MG63 (cell line): Measurements from ENCODE around the gene DCDC1. TPM values are rescaled to one million over a fixed set of nuclear protein-coding genes. Genes with fewer than 3 reads are reported as not detected.

Source experiments
- DNase-seq: peaks from one replicate; pipeline ENCODE4 v3.0.0-alpha.2; 2020
- H3K27me3 ChIP-seq: fragments of 250-450 bp; sonication (Bioruptor Pico); 2 replicates; pipeline ENCODE4 v1.5.1; 2020; ENCODE audit warnings: mild to moderate bottlenecking, moderate library complexity
- H3K36me3 ChIP-seq: fragments of 250-450 bp; sonication (Bioruptor Pico); 2 replicates; pipeline ENCODE4 v1.5.1; 2020; ENCODE audit warnings: mild to moderate bottlenecking, moderate library complexity
- H3K4me3 ChIP-seq: fragments of 250-450 bp; sonication (Bioruptor Pico); 2 replicates; pipeline ENCODE4 v1.5.1; 2020; ENCODE audit warnings: mild to moderate bottlenecking, moderate library complexity
- H3K9me3 ChIP-seq: fragments of 250-450 bp; sonication (Bioruptor Pico); 2 replicates; pipeline ENCODE4 v1.5.1; 2020; ENCODE audit warnings: mild to moderate bottlenecking, moderate library complexity
- total RNA-seq: library from RNA; depleted of rRNA; stranded (reverse); fragments of >200 nt; shearing (Covaris generic); gene quantifications from 2 replicates; pipeline ENCODE4 v1.2.3, GENCODE V29; 2014; ENCODE audit warnings: low replicate concordance

Gene DCDC1
- total RNA-seq, 1 experiment from 2014 or later: 0.36 TPM

- no peaks in the 10 kb centered on the region for H3K9me3 ChIP-seq
- H3K36me3 ChIP-seq: no peaks in the 10 kb centered on the region
- no peak for DNase-seq
- H3K27me3 ChIP-seq: no peaks in the 10 kb centered on the region
- no peak overlapping the region for H3K4me3 ChIP-seq
Measured at GRCh38 chr11:30875806-30876205, 493.7 kb downstream of the DCDC1 start.

- Histone ChIP-seq H3K27me3 (no peaks in the 10 kb centered on the region), H3K36me3 (no peaks in the 10 kb centered on the region), H3K4me3 (no peak overlapping the region), H3K9me3 (no peaks in the 10 kb centered on the region)
- DNase-seq: no peak
Measured at GRCh38 chr11:30873924-30874610, 495.5 kb downstream of the DCDC1 start.

DNA sequence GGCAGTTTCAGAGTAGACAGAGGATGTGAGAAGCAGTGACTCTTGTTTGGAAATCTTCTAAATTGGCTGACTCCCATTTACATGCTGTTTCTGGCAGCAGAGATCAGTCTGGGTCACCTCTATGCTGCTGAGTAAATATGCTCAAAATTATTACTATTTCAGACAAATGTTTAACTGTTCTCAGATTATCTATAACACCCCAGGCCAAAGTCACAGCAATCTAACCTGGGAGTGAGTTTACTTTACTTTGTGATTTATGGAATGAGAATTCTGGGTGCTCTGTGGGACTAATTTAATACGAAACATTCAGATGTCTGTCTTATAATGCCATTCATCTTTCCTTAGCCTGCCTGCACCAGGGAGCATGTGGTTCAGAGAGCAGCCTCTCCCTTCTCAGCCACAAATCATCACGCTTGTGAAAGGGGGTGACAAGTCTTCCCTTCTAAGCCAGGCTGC lies 500.9 kb downstream of the DCDC1 start:
- no peak overlapping the region for H3K4me3 ChIP-seq
- H3K27me3 ChIP-seq: no peaks in the 10 kb centered on the region
- no peaks in the 10 kb centered on the region for H3K36me3 ChIP-seq
- no peak for DNase-seq
- H3K9me3 ChIP-seq: no peaks in the 10 kb centered on the region

GRCh38 chr11:30863209-30863608 lies 506.3 kb downstream of the DCDC1 start:
- Histone ChIP-seq H3K36me3 (no peaks in the 10 kb centered on the region), H3K4me3 (no peak overlapping the region)

GRCh38 chr11:30861531-30861930 lies 508.0 kb downstream of the DCDC1 start:
- H3K9me3 ChIP-seq: no peaks in the 10 kb centered on the region
- H3K36me3 ChIP-seq: no peaks in the 10 kb centered on the region
- no peak overlapping the region for H3K4me3 ChIP-seq
- DNase-seq: no peak
- no peaks in the 10 kb centered on the region for H3K27me3 ChIP-seq

More at GRCh38 chr11:30863209-30863608, 506.3 kb downstream of the DCDC1 start:
- Histone ChIP-seq H3K27me3 (no peaks in the 10 kb centered on the region), H3K9me3 (no peaks in the 10 kb centered on the region)
- DNase-seq: no peak

- no peak for DNase-seq
- Histone ChIP-seq H3K36me3 (no peaks in the 10 kb centered on the region), H3K9me3 (no peaks in the 10 kb centered on the region), H3K27me3 (no peaks in the 10 kb centered on the region), H3K4me3 (no peak overlapping the region)
Measured at GRCh38 chr11:30861064-30861463, 508.5 kb downstream of the DCDC1 start.

GRCh38 chr11:30860146-30860545 lies 509.4 kb downstream of the DCDC1 start:
- Histone ChIP-seq H3K36me3 (no peaks in the 10 kb centered on the region), H3K9me3 (no peaks in the 10 kb centered on the region), H3K27me3 (no peaks in the 10 kb centered on the region), H3K4me3 (no peak overlapping the region)
- no peak for DNase-seq

DNA sequence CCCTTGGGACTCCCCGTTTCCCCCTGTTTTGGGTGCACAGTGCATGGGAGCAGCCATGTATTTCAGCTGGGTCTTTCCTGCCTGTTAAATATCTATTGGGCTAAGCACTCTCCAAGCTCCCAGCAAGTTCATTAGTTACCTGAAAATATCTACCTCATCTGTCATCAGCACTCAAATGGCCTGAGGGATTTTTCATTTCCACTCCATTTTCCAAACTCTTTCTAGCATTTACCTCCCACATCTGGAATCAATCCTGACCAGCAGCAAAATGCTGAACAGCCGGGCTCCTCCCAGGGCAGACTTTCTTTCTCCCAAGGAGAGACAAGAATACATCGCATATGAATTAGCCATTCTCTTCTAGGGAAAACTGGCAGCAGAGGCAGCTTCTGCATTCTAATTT lies 509.9 kb downstream of the DCDC1 start:
- Histone ChIP-seq H3K36me3 (no peaks in the 10 kb centered on the region), H3K9me3 (no peaks in the 10 kb centered on the region), H3K4me3 (no peak overlapping the region), H3K27me3 (no peaks in the 10 kb centered on the region)
- no peak for DNase-seq

- no peaks in the 10 kb centered on the region for H3K9me3 ChIP-seq
- no peak for DNase-seq
- H3K36me3 ChIP-seq: no peaks in the 10 kb centered on the region
- H3K27me3 ChIP-seq: no peaks in the 10 kb centered on the region
- no peak overlapping the region for H3K4me3 ChIP-seq
Measured at GRCh38 chr11:30855383-30856006, 514.0 kb downstream of the DCDC1 start.

DNA sequence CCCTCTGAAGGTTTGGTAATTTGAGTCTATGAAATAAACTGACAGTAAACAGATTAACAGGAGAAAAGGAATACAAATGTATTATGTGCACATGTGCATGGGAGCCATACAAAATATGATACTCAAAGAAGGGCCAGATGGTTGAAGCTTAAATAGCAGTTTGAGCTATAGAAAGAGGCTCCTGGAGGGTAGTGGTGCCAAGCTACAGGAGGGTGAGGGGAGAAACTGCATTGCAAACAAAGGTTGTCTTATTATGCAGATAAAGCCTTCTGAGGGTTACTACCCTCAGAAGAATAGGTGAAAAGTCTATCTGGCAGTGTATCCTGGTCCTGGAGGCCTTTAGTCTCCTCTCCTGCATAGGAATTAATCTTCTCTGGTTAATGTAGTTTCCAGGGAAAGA lies 516.1 kb downstream of the DCDC1 start:
- Histone ChIP-seq H3K9me3 (no peaks in the 10 kb centered on the region), H3K27me3 (no peaks in the 10 kb centered on the region), H3K36me3 (no peaks in the 10 kb centered on the region), H3K4me3 (no peak overlapping the region)
- no peak for DNase-seq

DNA sequence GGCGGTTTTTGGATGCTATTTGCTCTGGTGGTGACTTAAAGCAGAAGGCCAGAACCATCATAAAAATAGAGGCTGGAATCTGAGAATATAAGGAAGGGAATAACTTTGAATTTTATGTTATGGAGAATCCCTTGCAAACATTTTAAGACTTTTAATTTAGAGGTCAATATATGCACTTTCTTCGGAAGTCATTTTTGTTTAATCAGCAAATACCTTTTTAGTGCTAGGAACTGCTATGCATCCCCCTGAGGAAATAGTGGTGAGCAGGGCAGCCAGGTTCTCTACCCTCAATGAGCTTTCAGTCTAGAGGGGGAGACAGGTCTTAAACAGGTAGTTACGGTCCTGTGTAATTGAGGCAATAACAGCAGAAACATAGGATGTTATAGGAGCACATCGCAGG lies 516.9 kb downstream of the DCDC1 start:
- Histone ChIP-seq H3K36me3 (no peaks in the 10 kb centered on the region), H3K27me3 (no peaks in the 10 kb centered on the region), H3K4me3 (no peak overlapping the region), H3K9me3 (no peaks in the 10 kb centered on the region)
- no peak for DNase-seq

DNA sequence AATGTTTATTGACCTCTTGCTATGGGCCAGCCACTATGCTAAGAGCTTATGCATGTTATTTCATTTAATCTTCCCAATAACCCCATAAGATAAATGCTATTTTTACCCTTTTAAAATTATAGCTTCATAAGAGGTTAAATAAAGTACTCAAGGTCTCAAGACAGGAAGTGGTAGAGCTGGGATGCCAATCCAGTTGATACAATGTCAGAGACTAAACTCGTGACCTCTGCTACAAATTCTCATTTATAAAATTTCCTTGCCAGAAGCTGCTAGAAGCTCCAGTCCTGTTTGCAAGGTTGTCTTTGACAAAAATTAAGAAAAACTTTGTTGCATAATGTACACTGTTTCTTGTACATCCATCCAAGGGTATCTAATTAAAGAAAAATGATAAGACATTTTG lies 517.4 kb downstream of the DCDC1 start:
- H3K4me3 ChIP-seq: no peak overlapping the region
- H3K27me3 ChIP-seq: no peaks in the 10 kb centered on the region
- no peaks in the 10 kb centered on the region for H3K36me3 ChIP-seq
- no peak for DNase-seq
- no peaks in the 10 kb centered on the region for H3K9me3 ChIP-seq

DNA sequence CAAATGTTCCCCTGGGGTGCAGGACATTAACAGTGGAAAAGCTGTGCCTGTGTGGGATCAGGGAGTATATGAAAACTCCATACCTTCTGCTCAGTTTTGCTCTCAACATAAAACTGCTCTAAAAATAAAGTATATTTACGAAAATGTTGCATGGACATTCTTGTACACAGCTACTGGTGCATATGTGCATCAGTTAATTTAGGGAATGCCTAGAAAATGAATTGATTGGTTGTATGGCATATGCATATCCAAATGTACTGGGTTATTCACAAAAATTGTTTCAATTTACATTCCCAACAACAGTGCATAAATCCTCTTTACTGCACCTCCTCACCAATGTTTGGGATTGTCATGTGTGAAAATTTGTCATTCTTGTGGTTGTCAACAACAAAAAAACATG lies 532.3 kb downstream of the DCDC1 start:
- H3K27me3 ChIP-seq: no peaks in the 10 kb centered on the region
- H3K9me3 ChIP-seq: no peaks in the 10 kb centered on the region
- H3K36me3 ChIP-seq: no peaks in the 10 kb centered on the region
- H3K4me3 ChIP-seq: no peak overlapping the region
- no peak for DNase-seq

GRCh38 chr11:30832831-30833230 lies 536.7 kb downstream of the DCDC1 start:
- DNase-seq: no peak
- no peaks in the 10 kb centered on the region for H3K9me3 ChIP-seq
- H3K27me3 ChIP-seq: no peaks in the 10 kb centered on the region
- no peaks in the 10 kb centered on the region for H3K36me3 ChIP-seq
- no peak overlapping the region for H3K4me3 ChIP-seq

DNA sequence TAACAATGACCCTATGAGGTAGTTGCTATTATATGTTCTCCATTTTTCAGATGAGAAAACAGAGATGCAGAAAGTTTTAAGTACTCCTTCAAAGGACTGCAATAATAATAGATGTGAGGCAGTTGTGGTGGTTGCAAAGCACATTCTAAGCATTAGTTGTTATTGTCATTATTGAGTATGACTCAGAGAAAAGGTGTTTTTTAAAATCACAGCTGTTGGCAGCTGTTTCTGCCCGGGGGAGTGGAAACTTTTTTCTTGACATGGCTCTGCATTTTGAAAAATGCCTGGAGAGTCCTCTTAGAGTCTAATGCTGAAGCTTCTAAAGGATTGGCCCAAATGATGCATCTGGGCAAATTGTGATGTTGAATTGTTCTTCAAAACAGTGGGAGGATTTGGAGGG lies 538.9 kb downstream of the DCDC1 start:
- Histone ChIP-seq H3K9me3 (no peaks in the 10 kb centered on the region), H3K27me3 (no peaks in the 10 kb centered on the region), H3K36me3 (no peaks in the 10 kb centered on the region), H3K4me3 (no peak overlapping the region)
- no peak for DNase-seq

GRCh38 chr11:30826911-30827310 lies 542.6 kb downstream of the DCDC1 start:
- Histone ChIP-seq H3K9me3 (no peaks in the 10 kb centered on the region), H3K27me3 (no peaks in the 10 kb centered on the region), H3K4me3 (no peak overlapping the region), H3K36me3 (no peaks in the 10 kb centered on the region)
- DNase-seq: no peak

- Histone ChIP-seq H3K9me3 (no peaks in the 10 kb centered on the region), H3K36me3 (no peaks in the 10 kb centered on the region), H3K27me3 (no peaks in the 10 kb centered on the region), H3K4me3 (no peak overlapping the region)
- DNase-seq: no peak
Measured at GRCh38 chr11:30825723-30826122, 543.8 kb downstream of the DCDC1 start.

DNA sequence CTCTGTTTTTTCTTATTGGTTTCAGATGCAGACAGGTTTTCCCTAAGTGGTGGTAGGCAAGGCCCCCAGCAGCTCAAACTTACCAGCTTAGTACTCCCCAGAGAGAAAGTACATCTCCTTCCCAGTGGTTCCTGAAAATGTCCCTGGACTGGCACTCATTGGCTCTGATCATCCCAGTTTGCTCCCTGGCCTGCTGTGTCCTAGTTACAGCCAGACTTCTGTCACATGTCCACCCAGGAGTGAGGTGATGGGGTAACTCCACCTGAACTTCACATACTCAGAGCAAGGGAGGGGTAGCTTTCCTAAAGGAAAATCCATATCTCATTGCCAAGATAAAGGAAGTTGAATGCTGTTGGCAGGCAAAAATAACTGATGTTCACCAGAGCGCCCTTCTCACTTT lies 546.4 kb downstream of the DCDC1 start:
- Histone ChIP-seq H3K36me3 (no peaks in the 10 kb centered on the region), H3K4me3 (no peak overlapping the region), H3K27me3 (no peaks in the 10 kb centered on the region), H3K9me3 (no peaks in the 10 kb centered on the region)
- DNase-seq: no peak
